ENCODE data around the gene TMEM181.

Gene TMEM181

DNA sequence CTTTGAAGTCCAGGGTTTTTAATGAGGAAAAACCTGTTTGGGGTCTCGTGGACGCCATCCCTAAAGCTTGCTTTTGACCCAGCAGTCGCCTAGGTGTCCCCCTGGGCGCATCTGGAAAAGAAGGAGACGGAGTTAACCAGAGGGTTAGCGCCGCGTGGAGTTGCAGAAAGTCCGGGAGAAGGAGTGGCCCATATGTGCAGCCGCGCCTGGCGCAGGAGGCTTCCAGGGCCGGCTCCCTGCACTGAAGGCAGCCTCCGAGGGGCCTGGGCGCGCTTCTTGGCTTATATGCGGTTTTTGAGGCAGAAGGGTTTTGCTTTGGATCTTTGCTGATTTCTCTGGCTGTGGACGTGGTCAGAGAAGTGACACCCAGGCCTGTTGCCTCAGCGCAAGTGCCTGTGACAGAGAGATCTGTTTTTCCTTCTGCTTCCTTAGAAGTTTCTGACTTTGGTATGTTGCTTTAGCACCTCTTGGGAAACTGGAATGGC is 987 bp downstream of the TMEM181 start:
- DNase-seq = peak in 1 of 10 donors; percentile 79
- intact Hi-C loops (cut with DNase I) = no loop called here

DNA sequence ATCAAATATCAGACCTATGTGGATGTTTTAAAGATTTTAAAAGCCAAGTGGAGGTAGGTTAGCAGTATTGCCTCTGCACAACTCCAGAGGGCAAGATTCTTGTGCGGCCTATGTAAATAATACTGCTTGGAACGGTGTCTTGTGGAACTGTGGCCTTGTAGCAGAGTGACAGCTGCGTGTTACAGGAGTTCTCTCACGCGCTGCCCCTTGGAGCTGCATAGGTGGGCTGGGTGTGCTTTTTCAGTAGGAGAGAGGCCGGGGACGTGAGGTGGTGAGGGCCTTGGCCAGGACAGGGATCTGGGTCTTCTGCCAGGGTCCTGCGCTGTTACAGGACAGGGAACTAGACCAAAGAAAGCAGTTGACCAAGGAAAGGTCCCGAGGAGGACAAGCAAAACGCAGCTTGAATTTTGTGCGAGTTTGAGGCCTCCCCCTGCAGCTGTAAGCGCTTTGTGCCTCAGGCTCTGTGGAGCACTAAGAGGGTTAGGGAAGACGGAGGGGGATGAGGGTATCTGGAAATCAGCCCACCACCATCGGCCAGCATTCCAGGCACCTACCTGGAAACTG is 1.5 kb downstream of the TMEM181 start:
- DNase-seq = peak in 1 of 10 donors; percentile 49
- intact Hi-C loops (cut with DNase I) = no loop called here

- peak in 1 of 10 donors; percentile 11 for DNase-seq
- intact Hi-C loops (cut with DNase I) = no loop called here
Observed at GRCh38 chr6:158561938-158562337, 2.0 kb downstream of the TMEM181 start.

DNA sequence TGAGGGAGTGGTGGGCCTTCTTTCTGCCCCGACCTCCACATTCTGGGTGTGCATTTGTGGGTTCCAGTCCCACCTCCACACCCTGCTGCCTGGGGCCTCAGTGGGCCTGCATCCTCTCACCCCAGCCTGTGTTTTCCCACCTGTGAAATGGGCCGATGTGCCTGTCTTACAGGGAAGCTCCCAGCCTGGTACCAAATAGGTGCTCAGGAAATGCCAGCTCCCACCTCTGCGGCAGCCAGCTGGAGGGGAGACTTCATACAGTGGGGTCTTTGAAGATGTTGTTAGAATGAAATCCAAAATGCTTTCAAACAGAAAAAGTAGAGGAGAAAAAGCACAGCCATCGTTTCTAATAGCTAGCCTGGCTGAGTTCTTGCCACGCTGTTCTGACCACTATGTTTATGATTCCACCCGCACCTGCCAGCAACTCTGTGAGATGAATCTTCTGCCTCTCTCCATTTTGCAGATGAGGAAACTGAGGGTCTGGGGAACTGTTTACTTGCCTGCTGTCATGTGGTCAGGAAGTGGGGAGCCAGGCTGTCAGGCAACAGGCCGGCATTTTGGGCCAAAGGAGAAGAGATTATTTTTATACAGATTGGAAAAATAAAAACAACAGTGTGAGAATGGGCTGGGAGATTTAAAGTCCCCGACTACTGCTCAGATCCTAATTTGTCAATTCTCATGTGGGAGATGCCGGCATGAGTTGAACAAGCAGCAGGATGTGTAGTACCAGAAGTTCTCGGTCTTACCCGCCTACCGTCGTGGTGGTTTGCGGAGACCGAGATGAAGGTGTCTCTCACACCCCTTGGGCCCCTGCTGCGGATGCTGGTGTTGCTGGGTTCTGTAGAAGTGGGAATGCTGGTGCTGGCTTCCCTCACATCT is 4.6 kb downstream of the TMEM181 start:
- intact Hi-C loops (cut with DNase I) = no loop called here
- peak in 1 of 10 donors; percentile 27 for DNase-seq

GRCh38 chr6:158565122-158565429 is 5.2 kb downstream of the TMEM181 start:
- peak in 1 of 10 donors; percentile 61 for DNase-seq

DNA sequence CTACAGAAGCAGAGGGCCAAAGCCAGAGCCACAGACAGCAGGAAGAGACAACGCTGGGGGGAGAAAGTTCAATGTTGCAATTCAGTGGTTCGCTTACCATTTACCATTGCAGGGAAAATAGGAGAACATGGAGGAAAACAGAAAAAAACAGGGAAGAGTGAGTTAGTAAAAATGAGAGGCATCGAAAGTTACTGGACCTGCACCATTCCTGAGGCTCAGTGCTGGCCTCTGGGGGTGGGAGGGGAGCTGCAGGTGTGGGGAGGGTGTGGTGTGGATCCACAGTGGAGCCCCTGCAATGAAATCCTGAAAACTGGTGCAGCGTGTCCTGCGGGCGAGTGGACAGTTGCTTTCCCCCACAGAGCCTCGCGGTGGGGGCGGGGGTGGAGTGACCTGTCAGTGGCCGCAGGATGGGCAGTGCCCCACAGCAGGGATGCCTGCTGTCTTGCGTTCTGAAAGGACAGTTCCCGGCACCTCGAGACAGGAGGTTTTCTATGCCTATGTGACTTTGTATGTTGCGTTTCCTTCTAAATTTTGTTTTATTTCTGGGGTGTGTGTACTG is 5.7 kb downstream of the TMEM181 start:
- intact Hi-C loops (cut with DNase I) = no loop called here

More at GRCh38 chr6:158565122-158565429, 5.2 kb downstream of the TMEM181 start:
- intact Hi-C loops (cut with DNase I) = no loop called here

DNA sequence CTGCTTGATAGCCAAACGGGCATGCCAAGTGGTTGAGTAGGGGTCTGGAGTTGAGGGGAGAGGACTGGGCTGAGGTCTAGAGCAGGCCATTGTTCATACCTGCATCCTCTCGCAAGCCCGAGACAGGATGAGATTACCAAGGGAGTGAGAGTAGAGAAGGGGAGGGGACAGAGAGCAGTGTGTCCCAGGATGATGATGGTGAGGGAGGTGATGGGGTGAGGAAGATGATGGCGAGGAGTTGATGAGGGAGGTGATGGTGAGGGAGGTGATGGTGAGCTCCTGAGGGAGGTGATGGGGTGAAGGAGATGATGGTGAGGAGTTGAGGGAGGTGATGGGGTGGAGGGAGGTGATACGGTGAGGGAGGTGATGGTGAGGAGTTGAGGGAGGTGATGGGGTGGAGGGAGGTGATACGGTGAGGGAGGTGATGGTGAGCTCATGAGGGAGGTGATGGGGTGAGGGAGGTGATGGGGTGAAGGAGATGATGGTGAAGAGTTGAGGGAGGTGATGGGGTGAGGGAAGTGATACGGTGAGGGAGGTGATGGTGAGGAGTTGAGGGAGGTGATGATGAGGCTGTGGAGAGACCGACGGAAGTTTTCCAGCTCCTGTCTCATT is 6.4 kb downstream of the TMEM181 start:
- DNase-seq = peak in 1 of 10 donors; percentile 8
- intact Hi-C loops (cut with DNase I) = no loop called here

More for the DNA sequence above, 5.7 kb downstream of the TMEM181 start:
- DNase-seq = peak in 1 of 10 donors; percentile 60

GRCh38 chr6:158567152-158567551 is 7.3 kb downstream of the TMEM181 start:
- intact Hi-C loops (cut with DNase I) = no loop called here
- DNase-seq = peak in 7 of 10 donors; percentile 28 to 89 (median 49)

DNA sequence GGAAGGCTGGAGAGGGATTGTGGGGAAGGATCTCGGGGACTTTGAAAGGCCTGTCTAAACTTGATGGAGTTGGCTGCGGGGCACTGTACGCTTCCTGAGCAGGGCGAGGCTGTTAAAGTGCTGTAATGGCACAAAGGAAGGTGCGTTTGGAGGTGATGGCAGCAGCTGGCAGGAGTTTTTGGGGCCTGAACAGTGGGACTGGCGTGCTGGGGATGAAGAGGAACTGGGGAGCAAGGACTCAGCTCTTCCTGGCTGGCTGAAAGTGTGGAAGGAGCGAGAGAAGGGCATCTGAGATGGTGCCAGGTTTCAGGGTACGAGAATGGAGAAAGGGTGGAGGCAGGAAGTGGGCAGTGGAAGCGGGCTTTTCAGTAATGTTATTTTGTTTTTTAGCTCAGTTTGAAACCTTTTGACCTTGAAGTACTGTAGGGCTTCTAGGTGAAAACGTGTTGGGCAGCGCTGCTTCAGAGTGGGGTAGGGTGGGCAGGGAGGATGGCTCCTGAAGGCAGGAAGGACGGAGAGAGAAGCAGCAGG is 8.0 kb downstream of the TMEM181 start:
- intact Hi-C loops (cut with DNase I) = no loop called here
- peak in 1 of 10 donors; percentile 65 for DNase-seq

DNA sequence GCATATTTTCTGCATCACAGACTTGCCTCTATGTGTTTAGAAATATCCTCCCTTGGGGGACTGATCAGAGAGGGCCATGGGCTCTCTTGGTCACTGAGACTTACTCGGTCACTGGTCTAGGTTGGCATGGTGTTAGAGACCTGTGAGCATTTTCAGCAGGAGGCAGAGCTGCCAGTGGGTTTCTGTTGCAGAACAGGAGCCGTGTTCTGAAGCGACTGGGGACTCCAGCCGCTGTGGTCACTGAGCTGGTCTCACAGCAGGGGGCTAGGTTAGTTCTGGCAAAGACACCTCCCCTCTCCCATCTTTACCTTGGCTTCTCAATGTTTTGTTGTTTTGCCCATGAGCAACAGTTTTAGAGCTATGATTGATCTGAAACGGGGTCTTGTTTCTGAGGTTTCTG is 8.7 kb downstream of the TMEM181 start:
- intact Hi-C loops (cut with DNase I) = no loop called here
- DNase-seq = peak in 1 of 10 donors; percentile 20

GRCh38 chr6:158569036-158569435 is 9.1 kb downstream of the TMEM181 start:
- intact Hi-C loops (cut with DNase I) = no loop called here
- DNase-seq = peak in 1 of 10 donors; percentile 43

GRCh38 chr6:158570681-158570962 is 10.7 kb downstream of the TMEM181 start:
- no peak for DNase-seq
- intact Hi-C loops (cut with DNase I) = no loop called here

GRCh38 chr6:158571826-158572652 is 12.1 kb downstream of the TMEM181 start:
- peak in 1 of 10 donors; percentile 31 for DNase-seq

GRCh38 chr6:158572653-158573541 is 13.0 kb downstream of the TMEM181 start:
- intact Hi-C loops (cut with DNase I) = no loop called here
- peak in 1 of 10 donors; percentile 4 for DNase-seq

More at GRCh38 chr6:158571826-158572652, 12.1 kb downstream of the TMEM181 start:
- intact Hi-C loops (cut with DNase I) = no loop called here

DNA sequence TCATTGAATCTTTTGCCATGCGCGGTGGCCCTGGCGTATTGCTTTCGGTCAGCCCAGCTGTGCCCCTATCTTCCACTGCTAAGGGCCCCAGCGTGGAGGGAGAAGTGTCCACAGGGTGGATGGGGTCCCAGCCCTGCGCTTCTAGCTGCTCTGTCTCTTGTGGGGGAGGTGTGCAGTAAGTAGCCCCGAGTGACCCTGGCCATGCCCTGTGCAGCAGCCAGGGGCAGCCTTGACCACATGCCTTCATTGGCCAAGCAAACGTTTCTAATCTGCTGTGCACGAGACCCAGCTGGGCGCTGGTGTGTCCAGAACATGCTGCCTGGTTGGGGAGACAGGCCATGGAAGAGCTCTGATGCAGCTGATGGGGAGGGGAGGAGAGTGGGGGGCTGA is 13.6 kb downstream of the TMEM181 start:
- DNase-seq = peak in 1 of 10 donors; percentile 60
- intact Hi-C loops (cut with DNase I) = no loop called here

GRCh38 chr6:158574800-158575199 is 14.9 kb downstream of the TMEM181 start:
- no peak for DNase-seq
- intact Hi-C loops (cut with DNase I) = no loop called here

DNA sequence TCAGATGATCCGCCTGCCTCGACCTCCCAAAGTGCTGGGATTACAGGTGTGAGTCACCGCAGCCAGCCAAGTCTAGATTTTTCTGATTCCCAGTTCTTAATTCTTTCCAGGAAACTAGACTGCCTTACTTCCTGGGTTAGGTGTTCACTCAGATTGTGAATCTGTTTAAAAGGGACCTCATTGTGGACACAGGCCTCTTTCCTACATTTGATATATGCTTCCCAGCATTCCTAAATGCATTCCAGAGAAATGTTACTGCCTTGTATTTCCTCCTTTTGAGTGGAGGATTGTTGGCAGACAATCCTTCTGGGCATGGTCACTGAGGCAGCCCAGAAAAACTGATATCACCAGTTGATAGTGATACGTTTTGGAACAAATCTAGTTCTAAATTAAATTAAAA is 15.7 kb downstream of the TMEM181 start:
- intact Hi-C loops (cut with DNase I) = no loop called here
- DNase-seq = no peak

DNA sequence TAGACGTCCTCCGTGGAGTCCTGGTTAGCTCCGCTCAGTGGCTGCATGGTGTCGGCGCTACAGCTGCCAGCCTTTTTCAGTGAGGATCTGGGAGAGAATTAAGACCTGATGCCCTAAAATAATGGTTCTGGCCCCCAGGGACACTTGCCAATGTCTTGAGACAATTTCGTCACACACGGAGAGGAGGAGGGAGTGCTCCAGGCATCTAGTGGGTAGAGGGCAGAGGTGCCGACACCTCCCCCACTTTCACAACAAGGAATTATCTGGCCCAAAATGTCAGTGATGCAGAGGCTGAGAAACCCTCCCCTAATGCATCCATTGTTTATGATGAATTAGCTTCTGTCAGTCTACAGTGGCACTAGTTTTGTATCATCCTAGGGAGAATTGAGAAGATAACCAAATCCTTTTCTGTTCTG is 24.4 kb downstream of the TMEM181 start:
- intact Hi-C loops (cut with DNase I) = no loop called here
- peak in 2 of 10 donors; percentile 29 to 65 for DNase-seq

- intact Hi-C loops (cut with DNase I) = no loop called here
- DNase-seq = no peak
Observed at GRCh38 chr6:158586652-158587051, 26.8 kb downstream of the TMEM181 start.

All from posterior cingulate gyrus (tissue), 11 donors.